CD4-positive, alpha-beta memory T cell (primary cell): ENCODE measurements around the gene COQ4. TPM values are rescaled to one million over a fixed set of nuclear protein-coding genes. Genes with fewer than 3 reads are reported as not detected.

Experiments used
- CTCF ChIA-PET: fragments of 350-600 bp; sonication (Branson Sonifier 250); formaldehyde crosslinking; loops from one replicate; lab custom pipeline; 2021; ENCODE audit warnings: inconsistent platforms; ENCODE audit not compliant: partially characterized antibody; lab: Charles Lee
- POLR2A ChIA-PET: fragments of 350-600 bp; sonication (Branson Sonifier 250); formaldehyde crosslinking; loops from one replicate; lab custom pipeline; 2021; ENCODE audit not compliant: partially characterized antibody; lab: Charles Lee
- DNase-seq, 5 donors: peaks; one replicate each; pipeline versions ENCODE4 v3.0.0 to v3.0.0-alpha.2; 2020 to 2022; ENCODE audit warnings: mixed read lengths in 1 of 5
- H3K27ac ChIP-seq: one replicate; pipeline ENCODE4 v1.7.0; 2013; ENCODE audit warnings: low read depth, low read length
- H3K27me3 ChIP-seq: 2 replicates; pipeline ENCODE4 v1.7.0; 2013; ENCODE audit warnings: mild to moderate bottlenecking, low read length, moderate library complexity; ENCODE audit not compliant: insufficient read depth
- H3K36me3 ChIP-seq: 2 replicates; pipeline ENCODE4 v1.7.0; 2013; ENCODE audit warnings: mild to moderate bottlenecking, low read length, moderate library complexity; ENCODE audit not compliant: insufficient read depth
- H3K4me1 ChIP-seq: 2 replicates; pipeline ENCODE4 v1.7.0; 2013; ENCODE audit warnings: mild to moderate bottlenecking, low read length, moderate library complexity; ENCODE audit not compliant: insufficient read depth
- H3K4me3 ChIP-seq, 2 donors: one replicate each; pipeline ENCODE4 v1.7.0; 2013; ENCODE audit warnings: low read length in 2 of 2, mild to moderate bottlenecking in 1 of 2
- H3K9me3 ChIP-seq, 2 donors: one replicate each; pipeline ENCODE4 v1.7.0; 2013; ENCODE audit warnings: low read length in 2 of 2, control low read depth in 1 of 2; ENCODE audit not compliant: control insufficient read depth in 1 of 2
- H3K27ac Mint-ChIP-seq, 7 donors: one replicate each; pipeline ENCODE4 v1.8.0; 2020 to 2021; ENCODE audit warnings: mixed read lengths in 7 of 7, mild to moderate bottlenecking in 6 of 7, inconsistent platforms in 3 of 7, moderate library complexity in 3 of 7
- H3K27me3 Mint-ChIP-seq, 2 donors: one replicate each; pipeline ENCODE4 v1.8.0; 2020 to 2021; ENCODE audit warnings: mixed read lengths in 2 of 2
- H3K36me3 Mint-ChIP-seq, 2 donors: one replicate each; pipeline ENCODE4 v1.8.0; 2020 to 2021; ENCODE audit warnings: mixed read lengths in 2 of 2, inconsistent platforms in 1 of 2, mild to moderate bottlenecking in 1 of 2
- H3K4me1 Mint-ChIP-seq, 4 donors: one replicate each; pipeline ENCODE4 v1.8.0; 2020 to 2021; ENCODE audit warnings: mixed read lengths in 4 of 4, mild to moderate bottlenecking in 1 of 4
- H3K4me3 Mint-ChIP-seq, 8 donors: one replicate each; pipeline ENCODE4 v1.8.0; 2020 to 2021; ENCODE audit warnings: mixed read lengths in 8 of 8, mild to moderate bottlenecking in 7 of 8, moderate library complexity in 6 of 8, inconsistent platforms in 3 of 8
- H3K9me3 Mint-ChIP-seq, 8 donors: one replicate each; pipeline ENCODE4 v1.8.0; 2020 to 2021; ENCODE audit warnings: mixed read lengths in 8 of 8, mild to moderate bottlenecking in 5 of 8, inconsistent platforms in 3 of 8, moderate library complexity in 1 of 8
- intact Hi-C: fragments of 100-400 bp; cut with micrococcal nuclease; formaldehyde crosslinking; loops from one replicate; pipeline ENCODE4 v1.15.1; 2023
- polyA plus RNA-seq, 2 donors: library from polyadenylated mRNA; unstranded; fragments of 300-500 nt; fragmentation: Illumina TruSeq; gene quantifications; one replicate each; pipeline ENCODE4 v1.2.3, GENCODE V29; 2021
- total RNA-seq, 2 experiments: library from RNA; stranded (reverse); gene quantifications; one replicate each; pipeline ENCODE4 v1.2.3, GENCODE V29; 2021

The COQ4 gene
- total and polyA plus RNA-seq, 4 experiments from 2014 or later = 34.8 to 51.3 (median 46.3) TPM

GRCh38 chr9:128349772-128350171 is 27.1 kb downstream of the COQ4 start:
- Histone ChIP-seq H3K9me3 (no peaks in the 10 kb centered on the region), H3K36me3 (peaks cover 39% of the 10 kb centered on the region), H3K27ac (no peak overlapping the region), H3K27me3 (no peaks in the 10 kb centered on the region), H3K4me1 (no peaks in the 10 kb centered on the region), H3K4me3 (no peak overlapping the region)
- no peak for DNase-seq
- Mint-ChIP-seq H3K27me3 (no peaks in the 10 kb centered on the region), H3K9me3 (no peaks in the 10 kb centered on the region), H3K4me1 (no peaks in the 10 kb centered on the region), H3K4me3 (no peak overlapping the region), H3K27ac (no peak overlapping the region), H3K36me3 (peaks cover 19 to 43% of the 10 kb centered on the region in 2 donors)
- intact Hi-C loops = no loop called here
- ChIA-PET POLR2A (no interaction called here), CTCF (interaction anchor here (1.0 to 1.5 kb wide), 3 partner anchors 9 to 89 kb away, joined by 3 to 6 read pairs (median 3); no protein-coding TSS in a partner anchor)

- DNase-seq = no peak
- POLR2A ChIA-PET = no interaction called here
These were observed 32.8 kb downstream of the COQ4 start for GRCh38 chr9:128355451-128355850.

GRCh38 chr9:128358090-128358489 is 35.5 kb downstream of the COQ4 start:
- CTCF ChIA-PET = no interaction called here
- H3K4me1 ChIP-seq = peaks cover 12% of the 10 kb centered on the region
- intact Hi-C loops = no loop called here
- peaks cover 11% of the 10 kb centered on the region for H3K36me3 ChIP-seq
- H3K4me3 ChIP-seq = no peak overlapping the region
- Mint-ChIP-seq H3K27me3 (no peaks in the 10 kb centered on the region), H3K27ac (no peak overlapping the region), H3K36me3 (peaks cover 10 to 11% of the 10 kb centered on the region in 2 donors), H3K4me3 (no peak overlapping the region), H3K9me3 (no peaks in the 10 kb centered on the region), H3K4me1 (peaks cover 0 to 14% (median 8%) of the 10 kb centered on the region in 4 donors)
- no peaks in the 10 kb centered on the region for H3K27me3 ChIP-seq
- DNase-seq = no peak
- POLR2A ChIA-PET = interaction anchor here (1.0 kb wide), 1 partner anchor 13 kb away, joined by 4 read pairs; the partner anchor contains the start of gene URM1
- no peaks in the 10 kb centered on the region for H3K9me3 ChIP-seq
- no peak overlapping the region for H3K27ac ChIP-seq

More at GRCh38 chr9:128355451-128355850, 32.8 kb downstream of the COQ4 start:
- H3K27me3 ChIP-seq = no peaks in the 10 kb centered on the region
- CTCF ChIA-PET = no interaction called here
- H3K27ac ChIP-seq = no peak overlapping the region
- no peak overlapping the region for H3K4me3 ChIP-seq
- H3K4me3 Mint-ChIP-seq = no peak overlapping the region
- no peaks in the 10 kb centered on the region for H3K27me3 Mint-ChIP-seq
- H3K36me3 Mint-ChIP-seq = peaks cover 16 to 18% of the 10 kb centered on the region in 2 donors
- no peaks in the 10 kb centered on the region for H3K4me1 ChIP-seq
- H3K9me3 Mint-ChIP-seq = no peaks in the 10 kb centered on the region
- peaks cover 15% of the 10 kb centered on the region for H3K36me3 ChIP-seq
- no peak overlapping the region for H3K27ac Mint-ChIP-seq
- intact Hi-C loops = no loop called here
- H3K4me1 Mint-ChIP-seq = no peaks in the 10 kb centered on the region
- H3K9me3 ChIP-seq = no peaks in the 10 kb centered on the region

GRCh38 chr9:128358861-128359260 is 36.2 kb downstream of the COQ4 start:
- POLR2A ChIA-PET = interaction anchor here (1.0 kb wide), 1 partner anchor 12 kb away, joined by 4 read pairs; the partner anchor contains the start of gene URM1

GRCh38 chr9:128360826-128361225 is 38.2 kb downstream of the COQ4 start:
- H3K4me3 Mint-ChIP-seq = no peak overlapping the region
- Histone ChIP-seq H3K4me1 (peaks cover 19% of the 10 kb centered on the region), H3K4me3 (no peak overlapping the region), H3K36me3 (peaks cover under 1% of the 10 kb centered on the region), H3K27ac (no peak overlapping the region), H3K27me3 (no peaks in the 10 kb centered on the region), H3K9me3 (no peaks in the 10 kb centered on the region)
- H3K4me1 Mint-ChIP-seq = peaks cover 2 to 18% (median 8%) of the 10 kb centered on the region in 4 donors
- H3K27me3 Mint-ChIP-seq = no peaks in the 10 kb centered on the region
- H3K36me3 Mint-ChIP-seq = peaks cover 4% of the 10 kb centered on the region in 2 donors
- intact Hi-C loops = loop anchor here (10.0 kb wide), 1 partner anchor 144 kb away; the partner anchor contains the start of gene GLE1
- ChIA-PET POLR2A (interaction anchor here (3.2 kb wide), 1 partner anchor 10 kb away, joined by 41 read pairs; the partner anchor contains the start of gene URM1), CTCF (interaction anchor here (0.5 to 3.4 kb wide), 6 partner anchors 10 to 384 kb away, joined by 3 to 54 read pairs (median 8); partner anchors contain the start of gene URM1)
- DNase-seq = no peak
- H3K9me3 Mint-ChIP-seq = no peaks in the 10 kb centered on the region
- H3K27ac Mint-ChIP-seq = peak overlapping the region in 3 of 7 donors; percentile 46 to 86 (median 68)

More at GRCh38 chr9:128358861-128359260, 36.2 kb downstream of the COQ4 start:
- H3K27me3 ChIP-seq = no peaks in the 10 kb centered on the region
- peaks cover 11% of the 10 kb centered on the region for H3K36me3 ChIP-seq
- Mint-ChIP-seq H3K4me1 (peaks cover 2 to 14% (median 8%) of the 10 kb centered on the region in 4 donors), H3K27ac (no peak overlapping the region), H3K4me3 (no peak overlapping the region), H3K36me3 (peaks cover 9 to 11% of the 10 kb centered on the region in 2 donors), H3K27me3 (no peaks in the 10 kb centered on the region), H3K9me3 (no peaks in the 10 kb centered on the region)
- H3K4me1 ChIP-seq = peaks cover 12% of the 10 kb centered on the region
- H3K4me3 ChIP-seq = no peak overlapping the region
- intact Hi-C loops = no loop called here
- no peaks in the 10 kb centered on the region for H3K9me3 ChIP-seq
- DNase-seq = no peak
- no peak overlapping the region for H3K27ac ChIP-seq
- CTCF ChIA-PET = interaction anchor here (1.2 kb wide), 1 partner anchor 9 kb away, joined by 3 read pairs; no protein-coding TSS in a partner anchor

GRCh38 chr9:128361296-128361985 is 38.8 kb downstream of the COQ4 start:
- H3K27me3 Mint-ChIP-seq = no peaks in the 10 kb centered on the region
- intact Hi-C loops = loop anchor here (10.0 kb wide), 1 partner anchor 143 kb away; the partner anchor contains the start of gene GLE1
- ChIA-PET CTCF (interaction anchor here (0.6 to 3.4 kb wide), 27 partner anchors 10 to 567 kb away, joined by 3 to 54 read pairs (median 4); partner anchors contain the start of genes GLE1 and URM1), POLR2A (interaction anchor here (0.7 to 3.2 kb wide), 8 partner anchors 10 to 457 kb away, joined by 3 to 41 read pairs (median 4); partner anchors contain the start of genes CERCAM, COQ4, ENDOG and URM1)
- no peak for DNase-seq
- H3K9me3 ChIP-seq = no peaks in the 10 kb centered on the region
- H3K4me3 ChIP-seq = peak overlapping the region; percentile 47 to 55
- H3K9me3 Mint-ChIP-seq = no peaks in the 10 kb centered on the region
- H3K4me1 Mint-ChIP-seq = peaks cover 2 to 18% (median 8%) of the 10 kb centered on the region in 4 donors
- H3K36me3 ChIP-seq = no peaks in the 10 kb centered on the region
- H3K36me3 Mint-ChIP-seq = no peaks in the 10 kb centered on the region
- H3K27ac ChIP-seq = peak overlapping the region; percentile 36
- H3K27ac Mint-ChIP-seq = peak overlapping the region; percentile 62 to 93 (median 81)
- H3K4me3 Mint-ChIP-seq = peak overlapping the region; percentile 42 to 88 (median 85)
- no peaks in the 10 kb centered on the region for H3K27me3 ChIP-seq
- peaks cover 19% of the 10 kb centered on the region for H3K4me1 ChIP-seq
